T1000 (cell line): ENCODE results near the gene EMC9.

Source experiments
- DNase-seq: peaks from one replicate; lab custom pipeline; 2025; ENCODE audit warnings: mixed read lengths; lab: John Stamatoyannopoulos, UW

EMC9 gene

GRCh38 chr14:24177041-24177825, 35.8 kb upstream of the EMC9 start:
- DNase-seq = no peak

GRCh38 chr14:24176599-24176998, 35.2 kb upstream of the EMC9 start:
- no peak for DNase-seq

- no peak for DNase-seq
These were observed 31.5 kb upstream of the EMC9 start for GRCh38 chr14:24172871-24173281.

GRCh38 chr14:24172261-24172860, 31.0 kb upstream of the EMC9 start:
- DNase-seq = no peak

GRCh38 chr14:24171422-24172260, 30.2 kb upstream of the EMC9 start, which contains the start of gene REC8:
Gene REC8 (plus strand): TSS chr14:24172080. CDS start chr14:24172553, 473 bp downstream.
- DNase-seq = no peak

- no peak for DNase-seq
These were observed 26.2 kb upstream of the EMC9 start for GRCh38 chr14:24167469-24168114.

- DNase-seq = no peak
These were observed 24.4 kb upstream of the EMC9 start for GRCh38 chr14:24165785-24166184.

- DNase-seq = no peak
These were observed 23.2 kb upstream of the EMC9 start for GRCh38 chr14:24164518-24164991.

GRCh38 chr14:24162093-24162492, 20.7 kb upstream of the EMC9 start:
- no peak for DNase-seq

GRCh38 chr14:24160850-24161804, 19.7 kb upstream of the EMC9 start, which contains the start of gene IRF9:
Gene IRF9 (plus strand): TSS chr14:24161265. CDS start chr14:24162145, 880 bp downstream.
- DNase-seq = peak; percentile 92

- DNase-seq = no peak
These were observed 19.1 kb upstream of the EMC9 start for GRCh38 chr14:24160499-24160849.

GRCh38 chr14:24159777-24160498, 18.5 kb upstream of the EMC9 start:
- DNase-seq = no peak

- DNase-seq = no peak
These were observed 15.9 kb upstream of the EMC9 start for GRCh38 chr14:24157331-24157730.

GRCh38 chr14:24156840-24157239, 15.4 kb upstream of the EMC9 start:
- no peak for DNase-seq

GRCh38 chr14:24155100-24155499, 13.7 kb upstream of the EMC9 start:
- DNase-seq = no peak

- no peak for DNase-seq
These were observed 10.2 kb upstream of the EMC9 start for GRCh38 chr14:24151404-24152080.

- DNase-seq = no peak
These were observed 9.6 kb upstream of the EMC9 start for GRCh38 chr14:24150993-24151392.

- no peak for DNase-seq
These were observed 9.2 kb upstream of the EMC9 start for GRCh38 chr14:24150567-24150966.

- no peak for DNase-seq
These were observed 8.7 kb upstream of the EMC9 start for GRCh38 chr14:24150061-24150460.
